ENCODE results near the gene ECSIT.

The ECSIT gene

DNA sequence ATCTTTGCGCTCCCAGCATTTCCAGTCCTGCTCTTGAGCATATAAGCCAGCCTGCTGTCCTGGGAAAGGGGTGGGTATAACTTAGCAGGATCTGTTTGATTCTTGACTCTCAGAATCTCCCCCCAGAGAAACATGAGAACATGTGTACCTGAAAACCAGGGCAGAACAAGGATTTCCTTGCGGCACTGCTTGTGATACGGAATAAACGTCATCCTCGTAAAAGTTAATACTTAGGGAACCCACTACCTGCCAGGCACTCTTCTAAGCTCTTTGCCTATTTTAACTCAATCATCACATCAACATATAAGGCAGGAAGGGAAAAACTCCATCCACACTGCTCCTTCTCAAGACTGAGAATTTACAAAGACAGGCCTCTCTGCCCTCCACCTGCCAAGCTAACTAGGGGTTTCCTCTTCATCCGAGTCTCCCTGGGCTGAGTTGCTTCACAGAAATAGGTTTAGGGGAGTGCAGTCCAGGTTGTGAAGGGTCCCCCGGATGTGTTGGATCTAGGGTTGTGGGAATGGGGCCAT is 24.4 kb downstream of the ECSIT start:
- no peak for DNase-seq (ENCODE audit: low read depth in 3 of 3)

DNA sequence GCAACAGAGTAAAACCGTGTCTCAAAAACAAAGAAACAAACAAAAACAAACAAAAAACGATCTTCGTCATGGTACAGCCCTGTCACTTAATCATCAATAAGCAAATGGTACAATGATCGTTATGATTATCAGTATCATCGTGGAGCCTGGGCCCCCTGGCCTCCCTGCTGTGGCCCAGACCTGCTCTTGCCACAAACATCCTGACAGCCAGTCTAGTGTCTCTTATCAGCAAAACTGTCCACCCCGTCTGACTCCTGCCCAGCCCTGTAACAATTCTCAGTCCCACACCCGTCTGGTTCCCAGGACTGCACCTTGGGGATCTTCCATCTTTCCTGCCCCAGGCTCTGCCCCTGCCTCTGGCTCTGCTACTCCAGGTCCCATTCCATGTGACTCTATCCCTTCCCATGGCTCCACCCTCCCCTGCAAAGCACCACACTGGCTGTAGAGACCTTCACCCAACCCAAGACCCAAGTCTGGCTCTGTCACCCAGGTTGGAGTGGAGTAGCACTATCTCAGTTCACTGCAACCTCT is 29.0 kb downstream of the ECSIT start:
- no peak for DNase-seq (ENCODE audit: low read depth in 3 of 3)

DNA sequence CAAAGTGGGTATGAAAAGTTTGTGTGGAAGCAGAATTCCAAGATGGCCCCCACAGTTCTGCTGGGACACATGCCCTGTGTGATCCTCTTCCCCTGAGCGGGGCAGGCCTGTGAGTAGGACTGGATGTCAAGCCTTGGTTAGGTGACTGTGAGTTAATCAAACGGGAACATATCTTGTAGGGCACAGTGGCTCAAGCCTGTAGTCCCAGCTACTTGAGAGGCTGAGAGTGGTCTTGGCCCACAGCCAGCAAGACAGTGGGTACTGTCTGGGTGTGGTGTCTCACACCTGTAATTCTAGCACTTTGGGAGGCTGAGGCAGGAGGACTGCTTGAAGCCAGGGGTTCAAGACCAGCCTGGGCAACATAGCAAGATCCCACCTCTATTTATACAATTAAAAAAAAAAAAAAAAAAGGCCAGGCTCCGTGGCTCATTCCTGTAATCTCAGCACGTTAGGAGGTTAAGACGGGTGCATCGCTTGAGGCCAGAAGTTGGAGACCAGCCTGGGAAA is 29.7 kb downstream of the ECSIT start:
- no peak for DNase-seq (ENCODE audit: low read depth in 3 of 3)

DNA sequence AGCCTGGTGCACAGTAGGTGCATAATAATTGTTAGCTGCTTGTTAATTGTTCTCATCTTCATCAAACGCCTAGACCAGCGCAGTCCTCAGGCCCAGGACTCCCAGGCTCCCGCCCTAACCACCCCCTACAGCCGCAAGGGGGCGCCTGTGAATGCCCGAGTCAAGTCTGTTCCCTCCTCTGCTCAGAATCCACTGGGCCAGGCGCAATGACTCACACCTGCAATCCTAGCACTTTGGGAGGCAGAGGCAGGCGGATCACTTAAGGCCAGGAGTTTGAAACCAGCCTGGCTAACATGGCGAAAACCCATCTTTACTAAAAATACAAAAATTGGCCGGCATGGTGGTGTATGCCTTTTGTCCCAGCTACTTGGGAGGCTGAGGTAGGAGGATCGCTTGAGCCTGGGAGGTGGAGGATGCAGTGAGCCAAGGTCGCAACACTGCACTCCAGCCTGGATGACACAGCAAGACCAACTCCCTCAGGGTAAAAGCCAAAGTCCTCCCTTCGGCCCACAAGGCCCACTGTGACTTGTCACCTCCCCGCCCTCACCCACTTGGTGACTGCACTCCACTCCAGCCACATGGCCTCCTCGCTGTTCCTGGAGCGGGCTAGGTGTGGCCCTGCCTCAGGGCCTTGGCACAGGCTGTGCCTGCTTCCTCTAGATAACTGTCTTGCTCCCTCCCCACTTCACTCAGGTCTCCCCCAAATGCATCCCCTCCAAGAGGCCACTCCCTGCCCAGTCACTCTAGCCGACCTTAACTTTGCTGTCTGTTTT is 32.4 kb downstream of the ECSIT start:
- DNase-seq (ENCODE audit: low read depth in 3 of 3): peak; percentile 44 to 61 (median 58)

- no peak for DNase-seq (ENCODE audit: low read depth in 3 of 3)
Observed at GRCh38 chr19:11495885-11496284, 33.0 kb downstream of the ECSIT start.

GRCh38 chr19:11495481-11495880 is 33.5 kb downstream of the ECSIT start:
- DNase-seq (ENCODE audit: low read depth in 3 of 3): no peak

DNA sequence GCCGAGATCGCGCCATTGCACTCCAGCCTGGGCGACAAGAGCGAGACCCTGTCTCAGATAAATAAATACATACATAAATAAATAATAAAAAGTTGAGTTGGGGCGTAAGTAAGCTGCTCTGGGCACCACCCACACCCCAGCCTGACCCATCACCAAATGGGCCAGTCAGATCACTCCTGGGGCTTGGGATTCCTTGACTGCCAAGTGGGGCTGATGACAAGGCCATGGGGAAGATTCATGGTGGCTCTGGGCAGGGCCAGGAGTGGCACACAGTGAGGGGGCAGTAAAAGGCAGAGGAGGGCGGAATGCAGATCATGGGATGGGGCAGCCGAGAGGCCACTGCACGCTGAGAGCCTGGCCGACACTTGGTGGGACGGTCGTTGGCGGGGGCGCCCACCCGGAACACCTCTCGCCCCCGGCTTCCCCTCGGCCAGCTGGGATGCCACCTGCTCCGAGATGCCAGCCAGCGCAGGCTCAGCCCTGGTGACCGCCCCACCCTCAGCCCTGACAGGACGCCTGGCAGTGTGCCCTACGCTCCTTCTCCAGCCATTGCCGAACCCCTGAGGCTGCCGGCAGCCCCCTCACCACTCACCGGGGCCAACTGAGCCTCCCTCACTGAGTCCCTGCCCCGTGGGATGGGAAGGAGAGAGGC is 34.2 kb downstream of the ECSIT start:
- DNase-seq (ENCODE audit: low read depth in 3 of 3): no peak

GRCh38 chr19:11489378-11489777 is 39.6 kb downstream of the ECSIT start:
- no peak for DNase-seq (ENCODE audit: low read depth in 3 of 3)

- DNase-seq (ENCODE audit: low read depth in 3 of 3): no peak
Observed at GRCh38 chr19:11486661-11487503, 42.1 kb downstream of the ECSIT start.

DNA sequence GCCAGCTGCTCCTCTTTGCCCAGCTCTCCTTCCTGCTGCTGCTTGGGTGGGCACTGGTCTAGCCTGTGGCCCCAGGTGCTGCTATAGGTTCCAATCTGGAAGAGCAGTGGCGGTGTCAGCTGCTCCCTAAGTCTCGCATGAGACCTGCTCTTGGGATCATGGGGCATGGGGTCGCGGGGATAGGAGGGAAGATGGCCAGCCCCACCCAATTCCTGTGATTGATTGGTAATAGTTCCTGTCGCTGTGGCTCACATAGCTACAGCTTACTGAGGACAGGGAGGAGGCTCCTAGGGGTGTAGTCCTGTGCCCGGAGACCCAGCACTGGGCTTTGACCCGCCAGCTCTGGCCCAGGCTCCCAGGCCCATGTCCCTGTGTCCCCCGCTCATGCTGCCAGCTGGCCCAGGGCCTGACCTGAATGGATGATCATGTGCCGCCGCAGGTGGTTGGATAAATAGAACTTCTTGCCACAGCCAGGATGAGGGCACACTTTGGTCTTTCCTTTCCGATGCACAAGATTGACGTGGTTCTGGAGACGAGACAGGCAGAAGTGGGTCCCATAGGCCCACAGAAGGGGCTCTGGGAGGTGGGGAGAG is 43.6 kb downstream of the ECSIT start:
- no peak for DNase-seq (ENCODE audit: low read depth in 3 of 3)

- DNase-seq (ENCODE audit: low read depth in 3 of 3): no peak
Observed at GRCh38 chr19:11483366-11484111, 45.4 kb downstream of the ECSIT start.

DNA sequence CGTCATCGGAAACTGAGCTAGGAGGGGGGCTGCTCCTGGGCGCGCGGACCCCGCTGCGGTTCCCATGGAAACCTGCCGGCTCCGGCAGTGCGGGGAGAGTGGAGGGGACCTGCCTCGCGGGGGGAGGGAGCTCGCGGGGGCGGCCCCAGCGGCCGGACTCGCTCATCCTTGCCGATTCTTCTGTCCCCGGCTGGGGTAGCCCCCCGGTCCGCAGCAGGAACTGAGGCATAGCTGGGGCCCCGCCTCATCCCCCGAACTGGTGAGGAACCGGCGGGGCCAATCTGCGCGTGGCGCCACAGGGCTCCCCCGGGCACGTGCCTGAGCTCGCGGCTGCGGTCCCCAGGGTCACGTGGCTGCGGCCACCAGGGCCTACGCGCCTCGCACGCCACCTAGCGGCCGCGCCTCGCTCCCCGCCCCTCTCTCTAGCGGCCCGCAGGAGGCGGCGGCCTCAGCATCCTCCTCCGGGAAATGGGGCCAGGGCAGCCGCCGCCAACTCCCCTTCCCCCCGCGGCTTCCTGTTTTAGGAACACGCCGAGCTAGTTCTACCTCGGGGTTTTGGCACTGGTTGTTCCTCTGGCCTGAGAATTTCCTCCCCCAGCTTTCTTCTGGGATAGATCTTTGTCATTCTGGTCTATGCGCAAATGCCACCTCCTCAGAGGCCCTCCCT is 46.4 kb downstream of the ECSIT start:
- DNase-seq (ENCODE audit: low read depth in 3 of 3): peak; percentile 77 to 80 (median 79)

GRCh38 chr19:11481534-11482383 is 47.2 kb downstream of the ECSIT start:
- peak; percentile 61 to 85 (median 71) for DNase-seq (ENCODE audit: low read depth in 3 of 3)

DNA sequence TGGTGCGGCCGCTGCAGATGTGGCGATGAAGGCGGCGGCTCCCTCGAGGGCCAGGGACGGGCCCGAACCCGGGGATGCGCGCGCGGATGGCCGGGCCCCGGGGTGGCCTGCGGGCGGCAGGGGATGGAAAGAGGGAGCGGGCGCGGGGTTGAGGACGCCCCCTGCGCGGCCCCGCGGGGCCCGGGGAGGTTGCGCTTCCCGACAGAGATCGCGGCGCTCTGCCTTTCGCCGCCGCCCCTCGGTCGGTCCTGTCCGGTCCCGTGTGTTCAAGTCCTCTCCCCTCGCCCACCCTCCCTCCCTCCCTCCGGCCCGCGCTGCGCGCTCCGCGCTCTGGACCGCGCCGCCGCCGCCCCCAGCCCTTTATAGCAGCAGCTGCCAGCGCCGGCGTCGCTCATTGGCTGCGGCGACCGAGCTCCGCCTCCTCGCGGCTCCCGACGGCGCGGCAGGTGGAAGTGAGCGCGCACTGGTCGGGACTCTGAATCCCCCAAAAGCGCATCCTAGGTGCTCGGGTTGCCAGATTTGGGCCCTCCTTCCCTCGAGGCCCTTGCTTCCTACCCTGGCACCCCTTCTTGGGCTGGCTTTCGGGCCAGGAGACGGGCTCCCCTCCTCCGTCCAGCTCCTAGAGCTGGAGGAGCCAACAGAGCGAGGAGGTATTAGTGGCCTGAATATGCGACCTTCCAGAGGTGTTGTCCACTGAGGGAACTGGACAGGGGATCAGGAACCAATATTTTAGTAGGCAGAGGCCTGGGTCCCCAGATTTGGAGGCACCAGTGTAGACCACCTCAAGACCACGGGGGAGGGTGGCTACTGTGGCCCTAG is 48.0 kb downstream of the ECSIT start, which contains the start of gene ELAVL3:
TSS of gene ELAVL3 (minus strand) at position 332 of the 819 bp plus-strand sequence. CDS start 438 bp downstream, outside the sequence.
- no peak for DNase-seq (ENCODE audit: low read depth in 3 of 3)

DNA sequence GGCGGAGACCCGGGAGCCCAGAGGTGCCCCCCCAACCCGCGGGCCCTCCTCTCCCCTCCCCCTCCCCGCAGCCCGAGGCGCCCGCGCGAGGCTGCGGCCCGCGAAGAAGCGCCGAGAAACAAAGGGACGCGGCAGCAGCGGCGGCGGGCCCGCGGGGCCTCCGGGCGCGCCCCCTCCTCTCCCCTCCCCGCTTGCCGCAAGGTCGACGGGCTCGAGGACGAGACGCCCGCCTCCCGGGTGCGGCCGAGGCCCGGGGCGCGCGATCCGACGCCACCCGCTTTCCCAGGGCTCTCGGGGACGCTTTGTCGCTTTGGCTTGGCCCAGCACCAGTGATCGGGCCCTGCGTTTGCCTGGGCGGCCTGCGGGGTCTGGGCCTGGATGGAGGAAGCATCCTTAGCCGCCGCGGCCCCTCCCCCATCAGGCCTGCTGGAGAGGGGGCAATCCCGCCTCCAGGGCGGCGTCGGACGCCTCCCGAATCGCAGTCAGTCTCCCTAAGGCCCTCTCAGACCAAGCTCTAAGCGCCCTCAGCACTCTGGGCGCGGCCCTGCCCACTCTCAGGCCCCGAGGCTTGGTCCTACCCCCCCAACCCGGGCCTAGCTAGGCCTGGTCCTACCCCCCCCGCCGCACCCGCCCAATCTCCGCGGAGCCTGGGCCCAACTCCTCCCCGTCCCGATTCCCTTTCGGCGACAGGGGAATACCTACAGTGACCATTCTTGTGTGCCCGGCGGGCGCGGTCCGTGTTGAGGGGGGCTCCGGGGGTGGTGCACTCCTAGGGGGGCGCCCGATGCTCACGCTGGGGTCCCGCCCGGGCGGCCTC is 48.8 kb downstream of the ECSIT start:
- DNase-seq (ENCODE audit: low read depth in 3 of 3): no peak

DNA sequence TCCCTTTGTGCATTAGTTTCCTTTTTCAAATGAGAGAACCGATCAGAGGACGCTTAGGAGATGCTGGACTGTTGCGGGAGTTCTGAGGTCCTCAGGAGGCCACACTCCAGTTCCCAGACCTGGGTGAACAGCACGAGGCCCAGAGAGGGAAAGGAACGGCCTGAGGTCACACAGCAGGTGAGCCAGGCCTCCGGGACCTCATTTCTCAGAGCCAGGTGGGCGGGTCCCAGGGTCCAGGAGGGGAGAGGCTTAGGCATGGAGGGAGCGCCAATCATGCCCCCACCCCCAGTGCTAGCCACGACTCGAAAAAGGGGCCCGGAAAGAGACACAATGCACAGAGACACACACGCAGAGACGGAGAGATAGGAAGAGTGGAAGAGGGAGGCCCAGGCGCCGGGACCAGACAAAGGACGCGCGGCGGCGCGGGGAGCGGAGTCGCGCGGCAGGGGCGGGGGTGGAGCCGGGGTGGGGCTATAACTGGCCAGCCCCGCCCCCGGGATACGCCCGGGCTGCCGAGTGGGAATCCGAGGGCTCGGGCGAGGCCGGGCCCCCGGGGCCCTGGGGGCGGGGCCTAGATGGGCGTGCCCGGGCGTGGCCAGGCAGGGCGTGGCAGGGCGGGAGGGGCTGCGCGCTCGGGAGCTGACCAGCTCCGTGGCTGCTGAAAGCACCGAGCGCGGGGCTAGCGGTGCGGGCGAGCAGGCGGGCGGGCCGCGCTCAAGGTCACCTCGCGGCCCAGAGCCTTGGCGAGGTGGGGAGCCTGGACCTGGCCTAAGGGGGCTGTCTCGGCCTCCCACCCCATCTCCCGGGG is 49.6 kb downstream of the ECSIT start:
- peak in 1 of 3 donors; percentile 37 for DNase-seq (ENCODE audit: low read depth in 3 of 3)

Data from stimulated activated CD4-positive, alpha-beta T cell treated with anti-CD3 and anti-CD28 coated beads, TNF-alpha, amount 100 ng/mL, for 48 hours (primary cell).